Measurements from ENCODE around the gene SFMBT2. TPM values are rescaled to one million over a fixed set of nuclear protein-coding genes. Genes with fewer than 3 reads are reported as not detected.
"Not testable (repeated sequence)": the region's sequence is repeated elsewhere in the genome, so short reads cannot be mapped to it uniquely, and the experiment has no call there.

SFMBT2 gene
- polyA plus RNA-seq, 2 of the 4 experiments (the other 2 are of a cell fraction), result 9.6 to 10.2 TPM

GRCh38 chr10:7185367-7185690, 225.5 kb downstream of the SFMBT2 start (continued):
- TF ChIP-seq HES2 (IDR thresholded peaks at IDR 0.05), result no peak

GRCh38 chr10:7184660-7185366, 226.0 kb downstream of the SFMBT2 start:
- DNase-seq (ENCODE audit: low read depth in 1 of 2, low spot score in 1 of 2) (no peak), ATAC-seq (no peak), FAIRE-seq (no peak)
- H3K4me2 ChIP-seq, result no peak overlapping the region
- no peaks in the 10 kb centered on the region for H3K9me3 ChIP-seq
- no peak overlapping the region for H3K27ac ChIP-seq
- no peak overlapping the region for H3K4me3 ChIP-seq
- peaks cover 3% of the 10 kb centered on the region; the same call in 1 of the 3 replicates for H3K4me1 ChIP-seq
- WGBS (ENCODE audit: missing lambda C conversion rate), result 84% methylated on average over 14 of the region's 14 CpGs
- ChIA-PET CTCF (interaction anchor here (0.7 to 0.9 kb wide), 2 partner anchors 12 to 104 kb away, joined by 3 read pairs; no protein-coding TSS in a partner anchor), POLR2A (no interaction called here)
- TF ChIP-seq JUNB (IDR thresholded peaks at IDR 0.05) (no peak), HDAC2 (IDR thresholded peaks at IDR 0.05) (no peak), NFE2L2 (conservative IDR thresholded peaks at IDR 0.05; ENCODE audit: low read length) (no peak)

DNA sequence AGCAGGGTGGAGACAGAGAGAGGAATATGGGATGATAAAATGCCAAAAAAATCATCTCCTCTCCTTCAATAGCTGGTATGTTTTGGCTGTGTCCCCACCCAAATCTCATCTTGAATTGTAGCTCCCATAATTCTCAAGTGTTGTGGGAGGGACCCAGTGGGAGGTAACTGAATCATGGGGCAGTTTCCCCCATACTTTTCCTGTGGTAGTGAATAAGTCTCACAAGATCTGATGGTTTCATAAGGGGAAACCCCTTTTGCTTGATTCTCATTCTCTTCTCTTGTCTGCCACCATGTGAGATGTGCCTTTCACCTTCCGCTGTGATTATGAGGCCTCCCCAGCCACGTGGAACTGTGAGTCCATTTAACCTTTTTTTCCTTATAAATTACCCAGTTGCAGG, 226.7 kb downstream of the SFMBT2 start:
- 71% methylated on average over 2 of the region's 2 CpGs for WGBS (ENCODE audit: missing lambda C conversion rate)
- POLR2A ChIA-PET, result not testable (repeated sequence)
- CTCF ChIA-PET, result interaction anchor here (0.9 kb wide), 1 partner anchor 11 kb away, joined by 3 read pairs; no protein-coding TSS in a partner anchor

GRCh38 chr10:7182327-7182726, 228.5 kb downstream of the SFMBT2 start:
- 90% methylated on average over 1 of the region's 1 CpG for WGBS (ENCODE audit: missing lambda C conversion rate)
- H3K4me3 ChIP-seq; H3K4me2 ChIP-seq; DNase-seq (ENCODE audit: low read depth in 1 of 2, low spot score in 1 of 2); H3K9me3 ChIP-seq; POLR2A ChIA-PET; ATAC-seq; H3K4me1 ChIP-seq; FAIRE-seq; H3K27ac ChIP-seq: not testable (repeated sequence)
- CTCF ChIA-PET, result interaction anchor here (0.9 to 1.2 kb wide), 2 partner anchors 9 to 20 kb away, joined by 3 to 5 read pairs; no protein-coding TSS in a partner anchor

More for the DNA sequence above, 226.7 kb downstream of the SFMBT2 start:
- H3K4me1 ChIP-seq; H3K4me3 ChIP-seq; FAIRE-seq; ATAC-seq; H3K27ac ChIP-seq; DNase-seq (ENCODE audit: low read depth in 1 of 2, low spot score in 1 of 2); H3K9me3 ChIP-seq; H3K4me2 ChIP-seq: not testable (repeated sequence)

DNA sequence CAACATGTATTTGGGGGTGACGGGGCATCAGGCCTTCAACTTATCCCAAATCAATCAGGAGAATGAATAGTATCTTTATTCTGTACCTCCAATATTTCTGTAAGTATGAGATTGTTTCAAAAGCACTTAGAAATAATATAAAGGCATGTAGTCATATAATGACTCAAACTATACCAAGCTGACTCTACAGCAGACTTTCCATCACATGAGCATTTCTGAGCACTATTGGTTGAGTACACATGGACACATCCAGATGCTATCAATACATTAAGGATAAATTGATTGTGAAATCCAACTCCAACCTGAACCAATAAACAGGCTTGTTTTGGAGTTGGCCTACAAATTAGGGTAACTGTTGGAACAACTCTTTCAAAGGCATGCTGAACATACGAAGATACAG, 229.4 kb downstream of the SFMBT2 start:
- no peaks in the 10 kb centered on the region for H3K9me3 ChIP-seq
- no peak overlapping the region for H3K4me2 ChIP-seq
- no peak for TF ChIP-seq GATA3 (IDR thresholded peaks at IDR 0.05; ENCODE audit: borderline replicate concordance)
- ATAC-seq (no peak), FAIRE-seq (no peak), DNase-seq (ENCODE audit: low read depth in 1 of 2, low spot score in 1 of 2) (no peak)
- H3K27ac ChIP-seq, result no peak overlapping the region
- CTCF ChIA-PET, result interaction anchor here (0.6 to 1.2 kb wide), 3 partner anchors 8 to 32 kb away, joined by 3 to 5 read pairs (median 3); no protein-coding TSS in a partner anchor
- 93% methylated on average over 2 of the region's 2 CpGs for WGBS (ENCODE audit: missing lambda C conversion rate)
- POLR2A ChIA-PET, result no interaction called here
- peaks cover 3% of the 10 kb centered on the region; the same call in 1 of the 3 replicates for H3K4me1 ChIP-seq
- no peak overlapping the region for H3K4me3 ChIP-seq

GRCh38 chr10:7179536-7179935, 231.3 kb downstream of the SFMBT2 start:
- Histone ChIP-seq H3K27ac (no peak overlapping the region), H3K4me1 (peaks cover 3% of the 10 kb centered on the region; the same call in 1 of the 3 replicates), H3K9me3 (no peaks in the 10 kb centered on the region), H3K4me3 (no peak overlapping the region), H3K4me2 (no peak overlapping the region)
- FAIRE-seq, result no peak
- no peak for ATAC-seq
- TF ChIP-seq FOSB (CRISPR knock-in tag; IDR thresholded peaks at IDR 0.05), result no peak
- TF ChIP-seq ELK1 (IDR thresholded peaks at IDR 0.05; ENCODE audit: low read depth, low read length), result no peak
- TF ChIP-seq RARB (CRISPR knock-in tag; IDR thresholded peaks at IDR 0.05), result no peak
- TF ChIP-seq, protein P1, sequence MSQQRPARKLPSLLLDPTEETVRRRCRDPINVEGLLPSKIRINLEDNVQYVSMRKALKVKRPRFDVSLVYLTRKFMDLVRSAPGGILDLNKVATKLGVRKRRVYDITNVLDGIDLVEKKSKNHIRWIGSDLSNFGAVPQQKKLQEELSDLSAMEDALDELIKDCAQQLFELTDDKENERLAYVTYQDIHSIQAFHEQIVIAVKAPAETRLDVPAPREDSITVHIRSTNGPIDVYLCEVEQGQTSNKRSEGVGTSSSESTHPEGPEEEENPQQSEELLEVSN (IDR thresholded peaks at IDR 0.05; ENCODE audit: borderline replicate concordance, low read depth), result no peak
- no peak for TF ChIP-seq ZFP36 (IDR thresholded peaks at IDR 0.05; ENCODE audit: borderline replicate concordance, partially characterized antibody)
- TF ChIP-seq KDM1A (IDR thresholded peaks at IDR 0.05; ENCODE audit: low read depth), result no peak
- TF ChIP-seq SREBF2 (IDR thresholded peaks at IDR 0.05), result no peak
- WGBS (ENCODE audit: missing lambda C conversion rate), result 84% methylated on average over 12 of the region's 12 CpGs
- CTCF ChIA-PET, result interaction anchor here (0.7 to 1.6 kb wide), 3 partner anchors 20 to 228 kb away, joined by 3 to 4 read pairs (median 4); no protein-coding TSS in a partner anchor
- DNase-seq (ENCODE audit: low read depth in 1 of 2, low spot score in 1 of 2), result no peak
- POLR2A ChIA-PET, result no interaction called here
